C4-2B (cell line): Measurements from ENCODE around the gene SH3RF2.

Experiments
- ZFX ChIP-seq: fragments of 450-650 bp; IDR thresholded peaks from 2 replicates; pipeline ENCODE4 v1.6.1; 2017
- TF ChIP-seq, protein P1 (sequence below): fragments of 450-650 bp; conservative IDR thresholded peaks from 2 replicates; pipeline ENCODE4 v1.5.1; 2017; ENCODE audit warnings: mild to moderate bottlenecking

DNA sequence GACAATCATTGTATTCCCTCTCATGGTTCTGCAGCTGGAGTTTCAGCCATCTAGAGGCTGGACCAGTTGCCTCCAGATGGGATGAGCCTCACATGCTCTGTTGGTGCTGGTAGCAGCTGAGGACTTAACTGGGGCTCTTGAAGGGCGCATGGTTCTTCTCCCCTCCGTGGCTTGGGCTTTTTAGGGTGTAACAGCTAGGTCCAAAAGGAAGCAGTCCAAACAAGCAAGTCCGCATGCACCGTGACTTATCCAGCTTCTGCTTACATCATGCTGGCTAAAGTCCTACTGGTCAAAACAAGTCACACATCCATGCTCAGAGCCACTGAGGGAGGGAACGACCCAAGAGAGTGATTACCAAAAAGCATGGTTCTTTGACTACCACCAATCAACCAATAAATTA, 31.6 kb upstream of the SH3RF2 start:
- TF ChIP-seq, protein P1, sequence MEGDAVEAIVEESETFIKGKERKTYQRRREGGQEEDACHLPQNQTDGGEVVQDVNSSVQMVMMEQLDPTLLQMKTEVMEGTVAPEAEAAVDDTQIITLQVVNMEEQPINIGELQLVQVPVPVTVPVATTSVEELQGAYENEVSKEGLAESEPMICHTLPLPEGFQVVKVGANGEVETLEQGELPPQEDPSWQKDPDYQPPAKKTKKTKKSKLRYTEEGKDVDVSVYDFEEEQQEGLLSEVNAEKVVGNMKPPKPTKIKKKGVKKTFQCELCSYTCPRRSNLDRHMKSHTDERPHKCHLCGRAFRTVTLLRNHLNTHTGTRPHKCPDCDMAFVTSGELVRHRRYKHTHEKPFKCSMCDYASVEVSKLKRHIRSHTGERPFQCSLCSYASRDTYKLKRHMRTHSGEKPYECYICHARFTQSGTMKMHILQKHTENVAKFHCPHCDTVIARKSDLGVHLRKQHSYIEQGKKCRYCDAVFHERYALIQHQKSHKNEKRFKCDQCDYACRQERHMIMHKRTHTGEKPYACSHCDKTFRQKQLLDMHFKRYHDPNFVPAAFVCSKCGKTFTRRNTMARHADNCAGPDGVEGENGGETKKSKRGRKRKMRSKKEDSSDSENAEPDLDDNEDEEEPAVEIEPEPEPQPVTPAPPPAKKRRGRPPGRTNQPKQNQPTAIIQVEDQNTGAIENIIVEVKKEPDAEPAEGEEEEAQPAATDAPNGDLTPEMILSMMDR = no peak
- TF ChIP-seq ZFX = no peak
